GM12878 (cell line): ENCODE results near the gene NEK2. TPM values are rescaled to one million over a fixed set of nuclear protein-coding genes. Genes with fewer than 3 reads are reported as not detected.

Source experiments
- ATAC-seq: fragments of 200-7000 bp; cut with Tn5 transposase; 3 replicates; pipeline ENCODE4 v1.9.1; 2020; ENCODE audit warnings: mild to moderate bottlenecking, moderate library complexity
- BruUV-seq: library from RNA; stranded (reverse); fragments of 400-500 nt; replicated peaks from 2 replicates; lab custom pipeline; 2021; lab: Mats Ljungman, UMichigan
- CTCF ChIA-PET: fragments of 300-600 bp; sonication (Branson Sonifier 250); formaldehyde crosslinking; extraction: SDS; loops from one replicate; lab custom pipeline; 2021; ENCODE audit warnings: inconsistent platforms; lab: Yijun Ruan, JAX
- POLR2A ChIA-PET: fragments of 350-600 bp; formaldehyde crosslinking; extraction: SDS; loops from one replicate; lab custom pipeline; 2021; ENCODE audit warnings: inconsistent platforms; lab: Charles Lee
- RAD21 ChIA-PET: fragments of 300-600 bp; sonication (Branson Sonifier 250); formaldehyde crosslinking; loops from one replicate; lab custom pipeline; 2023; ENCODE audit warnings: antibody characterized with exemption; ENCODE audit not compliant: unreplicated experiment; lab: Charles Lee
- SMC1A ChIA-PET: fragments of 300-600 bp; sonication (Branson Sonifier 250); formaldehyde crosslinking; loops from one replicate; lab custom pipeline; 2023; ENCODE audit not compliant: unreplicated experiment, uncharacterized antibody; lab: Charles Lee
- DNase-seq: peaks from one replicate; pipeline ENCODE4 v3.0.0-alpha.2; 2011; ENCODE audit warnings: low read depth, low spot score
- FAIRE-seq: peaks from 3 replicates; lab custom pipeline; 2011; peaks lifted over from hg19 to GRCh38; lab: Jason Lieb, UNC
- H2AFZ ChIP-seq: 2 replicates; pipeline ENCODE4 v1.6.0; 2011; ENCODE audit warnings: low read depth, low read length, control low read depth; ENCODE audit not compliant: control insufficient read depth
- H3K27ac ChIP-seq: 2 replicates; pipeline ENCODE4 v1.5.1; 2011; ENCODE audit warnings: control low read depth; ENCODE audit not compliant: control insufficient read depth, insufficient read depth
- H3K27me3 ChIP-seq, 2 experiments: replicated peaks in 1 of 2; 2 replicates each; pipeline versions ENCODE4 v1.6.0 to v1.6.1; 2011; ENCODE audit warnings: low read length in 1 of 2; ENCODE audit not compliant: control insufficient read depth in 2 of 2, insufficient read depth in 2 of 2
- H3K36me3 ChIP-seq, 2 experiments: 2 replicates each; pipeline ENCODE4 v1.5.1; 2011; ENCODE audit warnings: low read length in 1 of 2; ENCODE audit not compliant: control insufficient read depth in 2 of 2, insufficient read depth in 2 of 2
- H3K4me1 ChIP-seq: 2 replicates; pipeline ENCODE4 v1.6.1; 2011; ENCODE audit warnings: mild to moderate bottlenecking, low read length, moderate library complexity, mixed read lengths; ENCODE audit not compliant: control insufficient read depth, insufficient read depth
- H3K4me2 ChIP-seq: 2 replicates; pipeline ENCODE4 v1.6.0; 2011; ENCODE audit warnings: control low read depth; ENCODE audit not compliant: control insufficient read depth, insufficient read depth
- H3K4me3 ChIP-seq: fragments of 200-600 bp; sonication (generic); 2 replicates; pipeline ENCODE4 v1.5.1; 2016
- H3K79me2 ChIP-seq: 2 replicates; pipeline ENCODE4 v1.6.0; 2011; ENCODE audit warnings: low read length; ENCODE audit not compliant: control insufficient read depth, insufficient read depth
- H3K9ac ChIP-seq: 2 replicates; pipeline ENCODE4 v1.8.0; 2011; ENCODE audit warnings: low read length, control low read depth, mixed read lengths; ENCODE audit not compliant: control insufficient read depth, insufficient read depth
- H3K9me3 ChIP-seq: replicated peaks from 3 replicates; pipeline ENCODE4 v1.5.1; 2011; ENCODE audit warnings: mild to moderate bottlenecking, low read length; ENCODE audit not compliant: control insufficient read depth, insufficient read depth
- H4K20me1 ChIP-seq: 2 replicates; pipeline ENCODE4 v1.6.0; 2011; ENCODE audit not compliant: control insufficient read depth, insufficient read depth
- BACH1 ChIP-seq: fragments of 450-650 bp; IDR thresholded peaks from 2 replicates; pipeline ENCODE4 v1.6.1; 2017; ENCODE audit warnings: mild to moderate bottlenecking, borderline replicate concordance
- CBFB ChIP-seq: IDR thresholded peaks from 2 replicates; pipeline ENCODE4 v1.6.1; 2016; ENCODE audit warnings: antibody characterized with exemption, low read depth
- EED ChIP-seq: sonication (generic); IDR thresholded peaks from 2 replicates; pipeline ENCODE4 v1.6.1; 2016; ENCODE audit warnings: antibody characterized with exemption, low read depth
- ETV6 ChIP-seq, 2 experiments: fragments of 450-650 bp in 1 of 2; IDR thresholded peaks in 1 of 2; conservative IDR thresholded peaks in 1 of 2; 2 replicates each; pipeline ENCODE4 v1.6.1; 2014; ENCODE audit warnings: antibody characterized with exemption in 1 of 2, borderline replicate concordance in 1 of 2, low read depth in 1 of 2, mild to moderate bottlenecking in 1 of 2, moderate library complexity in 1 of 2
- FOXK2 ChIP-seq: fragments of 450-650 bp; IDR thresholded peaks from 2 replicates; pipeline ENCODE4 v1.6.1; 2017; ENCODE audit warnings: mild to moderate bottlenecking, moderate library complexity
- MEF2A ChIP-seq: IDR thresholded peaks from 2 replicates; pipeline ENCODE4 v1.6.1; 2011; ENCODE audit warnings: low read depth, mild to moderate bottlenecking, low read length, moderate library complexity; ENCODE audit not compliant: insufficient read depth
- MXI1 ChIP-seq: fragments of 150-350 bp; IDR thresholded peaks from 2 replicates; pipeline ENCODE4 v1.6.1; 2011; ENCODE audit warnings: low read depth, mild to moderate bottlenecking, inconsistent platforms, low read length, improper control_type of control experiment
- YBX1 ChIP-seq: fragments of 450-650 bp; IDR thresholded peaks from 2 replicates; pipeline ENCODE4 v1.6.1; 2016; ENCODE audit warnings: antibody characterized with exemption
- WGBS: methylation state at CpG from one replicate; pipeline ENCODE4 v1.1.6; 2016; ENCODE audit warnings: low lambda C conversion rate; ENCODE audit not compliant: insufficient replicate concordance, insufficient coverage; ENCODE audit errors: missing lambda C conversion rate; 5-methylcytosine and 5-hydroxymethylcytosine counted together
- in situ Hi-C: fragments of 300-500 bp; cut with MboI; formaldehyde crosslinking; loops from 9 replicates; pipeline ENCODE4 v1.14.3; 2018; ENCODE audit warnings: mixed read lengths
- intact Hi-C: fragments of 100-400 bp; cut with micrococcal nuclease; formaldehyde crosslinking; loops from one replicate; pipeline ENCODE4 v1.14.2; 2022; ENCODE audit not compliant: unreplicated experiment
- polyA plus RNA-seq, 11 experiments: library from polyadenylated mRNA; depleted of rRNA in 4 of 11; unstranded in 6 of 11; stranded (reverse) in 5 of 11; fragments of >200 nt; fragmentation: Nextera tagmentation in 4 of 11; fragmentation: Illumina TruSeq in 1 of 11; extraction: Ambion mirVana in 4 of 11; extraction: Trizol in 1 of 11; gene quantifications; 1 replicate in 1 of 11; 2 replicates in 10 of 11; pipeline versions ENCODE4 v1.2.1 to v1.2.3, GENCODE V29; 2011 to 2016; ENCODE audit warnings: inconsistent platforms in 2 of 11, missing spikeins in 2 of 11, low read depth in 1 of 11
- total RNA-seq, 4 experiments: library from RNA; depleted of rRNA in 3 of 4; stranded (reverse); fragments of >200 nt in 3 of 4; fragmentation: Illumina TruSeq in 1 of 4; extraction: Trizol in 1 of 4; gene quantifications; 2 replicates each; pipeline versions ENCODE4 v1.2.1 to v1.2.3, GENCODE V29; 2013 to 2021
- TF ChIP-seq, protein P1 (sequence below): fragments of 450-650 bp; IDR thresholded peaks from 2 replicates; pipeline ENCODE4 v1.6.1; 2017; ENCODE audit warnings: mild to moderate bottlenecking, low read depth, inconsistent platforms; ENCODE audit not compliant: poor library complexity, severe bottlenecking
- TF ChIP-seq, protein P2 (sequence below): IDR thresholded peaks from 2 replicates; pipeline ENCODE4 v1.6.1; 2012; ENCODE audit warnings: low read depth, low read length, improper control_type of control experiment

The NEK2 gene
- total and polyA plus RNA-seq, 10 of the 15 experiments (the other 5 are each of a cell fraction or from before 2014, with no cell fraction given), result 16.7 to 49.7 (median 36.9) TPM

DNA sequence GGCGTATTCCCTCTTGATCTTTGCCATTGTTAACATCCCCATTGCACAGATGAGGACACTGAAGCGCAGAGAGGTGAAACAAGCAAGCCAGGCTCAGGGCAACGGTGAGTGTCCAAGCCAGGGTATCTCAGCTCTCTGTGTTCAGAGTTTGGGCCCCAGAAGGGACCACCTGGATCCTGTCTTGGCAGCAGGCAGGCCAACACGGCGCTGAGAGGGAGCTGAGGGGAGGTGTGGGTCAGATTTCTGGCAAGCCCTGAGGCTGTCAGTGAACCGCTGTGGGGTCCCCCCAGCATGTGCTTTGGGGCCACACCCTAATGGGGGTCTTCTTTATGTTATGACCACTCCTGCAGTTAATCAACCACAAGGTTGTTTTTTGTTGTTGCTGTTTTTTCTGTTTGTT is 23.1 kb downstream of the NEK2 start:
- intact Hi-C loops, result loop anchor here (10.0 kb wide), 1 partner anchor 1248 kb away; no protein-coding TSS in a partner anchor
- ATAC-seq, result no peak
- ChIA-PET SMC1A (interaction anchor here (1.0 to 4.1 kb wide), 4 partner anchors 104 to 138 kb away, joined by 3 to 21 read pairs (median 4); no protein-coding TSS in a partner anchor), RAD21 (interaction anchor here (1.2 to 2.5 kb wide), 2 partner anchors 73 to 138 kb away, joined by 4 to 14 read pairs; partner anchors contain the start of gene SLC30A1), POLR2A (no interaction called here), CTCF (interaction anchor here (0.8 to 5.3 kb wide), 9 partner anchors 8 to 327 kb away, joined by 3 to 43 read pairs (median 3); no protein-coding TSS in a partner anchor)
- Histone ChIP-seq H3K27me3 (peaks cover 0 to 2% of the 10 kb centered on the region in 2 experiments; a peak in 1 of 4 replicates), H2AFZ (no peak overlapping the region), H3K4me3 (no peak overlapping the region), H3K9ac (no peak overlapping the region), H3K79me2 (no peaks in the 10 kb centered on the region), H3K27ac (no peak overlapping the region), H3K36me3 (no peaks in the 10 kb centered on the region), H4K20me1 (no peaks in the 10 kb centered on the region; the same call in 1 of the 2 replicates), H3K4me2 (no peak overlapping the region), H3K9me3 (no peaks in the 10 kb centered on the region), H3K4me1 (no peaks in the 10 kb centered on the region)
- TF ChIP-seq ETV6 (conservative IDR thresholded peaks at IDR 0.05 in 1 of 2, IDR thresholded peaks at IDR 0.05 in 1 of 2; ENCODE audit: borderline replicate concordance in 1 of 2, low read depth in 1 of 2), result no peak
- TF ChIP-seq MXI1, result no peak
- TF ChIP-seq CBFB, result no peak
- no peak for TF ChIP-seq EED
- TF ChIP-seq, protein P1, sequence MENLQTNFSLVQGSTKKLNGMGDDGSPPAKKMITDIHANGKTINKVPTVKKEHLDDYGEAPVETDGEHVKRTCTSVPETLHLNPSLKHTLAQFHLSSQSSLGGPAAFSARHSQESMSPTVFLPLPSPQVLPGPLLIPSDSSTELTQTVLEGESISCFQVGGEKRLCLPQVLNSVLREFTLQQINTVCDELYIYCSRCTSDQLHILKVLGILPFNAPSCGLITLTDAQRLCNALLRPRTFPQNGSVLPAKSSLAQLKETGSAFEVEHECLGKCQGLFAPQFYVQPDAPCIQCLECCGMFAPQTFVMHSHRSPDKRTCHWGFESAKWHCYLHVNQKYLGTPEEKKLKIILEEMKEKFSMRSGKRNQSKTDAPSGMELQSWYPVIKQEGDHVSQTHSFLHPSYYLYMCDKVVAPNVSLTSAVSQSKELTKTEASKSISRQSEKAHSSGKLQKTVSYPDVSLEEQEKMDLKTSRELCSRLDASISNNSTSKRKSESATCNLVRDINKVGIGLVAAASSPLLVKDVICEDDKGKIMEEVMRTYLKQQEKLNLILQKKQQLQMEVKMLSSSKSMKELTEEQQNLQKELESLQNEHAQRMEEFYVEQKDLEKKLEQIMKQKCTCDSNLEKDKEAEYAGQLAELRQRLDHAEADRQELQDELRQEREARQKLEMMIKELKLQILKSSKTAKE, result no peak
- TF ChIP-seq YBX1, result no peak
- TF ChIP-seq, protein P2, sequence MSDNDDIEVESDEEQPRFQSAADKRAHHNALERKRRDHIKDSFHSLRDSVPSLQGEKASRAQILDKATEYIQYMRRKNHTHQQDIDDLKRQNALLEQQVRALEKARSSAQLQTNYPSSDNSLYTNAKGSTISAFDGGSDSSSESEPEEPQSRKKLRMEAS, result no peak
- TF ChIP-seq BACH1, result no peak
- no peak for TF ChIP-seq FOXK2
- TF ChIP-seq MEF2A, result no peak
- no peak for FAIRE-seq
- in situ Hi-C loops, result loop anchor here (5.0 kb wide), 2 partner anchors 135 to 330 kb away; no protein-coding TSS in a partner anchor
- WGBS, result 72% methylated on average over 6 of the region's 6 CpGs
- BruUV-seq, result no TSS peak
- DNase-seq, result no peak
